Measurements from ENCODE around the gene MTARC2.

GRCh38 chr1:220698607-220699016 is 49.5 kb upstream of the MTARC2 start:
- TF ChIP-seq SUZ12 (IDR thresholded peaks at IDR 0.05; ENCODE audit: extremely low read depth, insufficient read depth, insufficient read length): no peak
- TF ChIP-seq ZNF274 (IDR thresholded peaks at IDR 0.05; ENCODE audit: low read depth, low read length): no peak

Measured in NT2/D1 (cell line).